ENCODE data around the gene RSRP1. TPM values are rescaled to one million over a fixed set of nuclear protein-coding genes. Genes with fewer than 3 reads are reported as not detected.

Gene RSRP1
- polyA plus RNA-seq, 2 of the 4 experiments (the other 2 are of a cell fraction) = 34.5 to 50.6 TPM

DNA sequence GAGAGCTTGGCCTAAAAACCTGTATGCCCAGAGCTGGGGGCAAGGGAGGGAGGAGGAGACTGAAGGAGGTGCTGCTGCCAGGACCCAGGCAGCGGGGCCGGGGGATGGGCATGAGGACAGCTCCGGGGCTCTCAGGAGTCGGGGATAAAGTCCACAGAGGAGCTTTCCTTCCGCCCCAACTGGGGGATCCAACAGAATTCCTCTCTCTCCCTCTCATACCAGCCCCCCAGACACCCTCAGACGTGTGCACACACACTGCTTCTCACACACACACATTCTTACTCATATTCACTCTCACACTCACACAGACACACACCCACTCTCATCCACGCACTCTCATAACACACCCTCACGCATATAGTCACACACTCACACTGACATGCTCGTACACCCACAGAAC is 54.0 kb downstream of the RSRP1 start:
- DNase-seq (ENCODE audit: low read depth in 1 of 2, low spot score in 1 of 2) = no peak
- Histone ChIP-seq H3K4me1 (no peaks in the 10 kb centered on the region), H3K4me3 (no peak overlapping the region), H3K4me2 (no peak overlapping the region), H3K9me3 (no peaks in the 10 kb centered on the region), H3K27ac (no peak overlapping the region)
- POLR2A ChIA-PET = no interaction called here
- TF ChIP-seq TFCP2L1 (CRISPR knock-in tag; IDR thresholded peaks at IDR 0.05) (no peak), HEYL (CRISPR knock-in tag; IDR thresholded peaks at IDR 0.05) (no peak), MAX (IDR thresholded peaks at IDR 0.05) (no peak), HMGXB4 (CRISPR knock-in tag; IDR thresholded peaks at IDR 0.05; ENCODE audit: borderline replicate concordance) (no peak), HOXB13 (CRISPR knock-in tag; IDR thresholded peaks at IDR 0.05; ENCODE audit: low read depth) (no peak), CBX8 (IDR thresholded peaks at IDR 0.05) (no peak)
- no peak for FAIRE-seq
- CTCF ChIA-PET = interaction anchor here (1.2 to 1.6 kb wide), 2 partner anchors 12 to 92 kb away, joined by 3 to 5 read pairs; no protein-coding TSS in a partner anchor
- ATAC-seq = no peak
- WGBS (ENCODE audit: missing lambda C conversion rate) = 47% methylated on average over 9 of the region's 9 CpGs

Other genes starting within 250 kb of the RSRP1 start
- 29.7 and 38.6 TPM in 2 replicates for gene SYF2, start 15.0 kb downstream of the RSRP1 start, polyA plus RNA-seq (2011; rRNA removed)
- 36.0 to 39.7 TPM (median 38.6 TPM) in 3 replicates for gene SYF2, start 15.0 kb downstream of the RSRP1 start, polyA plus RNA-seq (2017; fragmentation: RNase III; extraction: RNeasy Plus Mini Kit Qiagen cat#74134 plus additional on column Dnase treatment)
- not detected in 2 replicates for gene RHD, start 25.1 kb upstream of the RSRP1 start, polyA plus RNA-seq (2011; rRNA removed)
- not detected in 3 replicates for gene RHD, start 25.1 kb upstream of the RSRP1 start, polyA plus RNA-seq (2017; fragmentation: RNase III; extraction: RNeasy Plus Mini Kit Qiagen cat#74134 plus additional on column Dnase treatment)
- gene TMEM50A, start 90.9 kb upstream of the RSRP1 start, polyA plus RNA-seq (2011; rRNA removed) = 85.4 and 128 TPM in 2 replicates
- 107 to 111 TPM (median 110 TPM) in 3 replicates for gene TMEM50A, start 90.9 kb upstream of the RSRP1 start, polyA plus RNA-seq (2017; fragmentation: RNase III; extraction: RNeasy Plus Mini Kit Qiagen cat#74134 plus additional on column Dnase treatment)
- 0.12 and 0.13 TPM in 2 replicates for gene RHCE, start 173.4 kb upstream of the RSRP1 start, polyA plus RNA-seq (2011; rRNA removed)
- gene RHCE, start 173.4 kb upstream of the RSRP1 start, polyA plus RNA-seq (2017; fragmentation: RNase III; extraction: RNeasy Plus Mini Kit Qiagen cat#74134 plus additional on column Dnase treatment) = not detected in 3 replicates
- gene MACO1, start 183.4 kb upstream of the RSRP1 start, polyA plus RNA-seq (2011; rRNA removed) = 5.8 and 7.5 TPM in 2 replicates
- gene MACO1, start 183.4 kb upstream of the RSRP1 start, polyA plus RNA-seq (2017; fragmentation: RNase III; extraction: RNeasy Plus Mini Kit Qiagen cat#74134 plus additional on column Dnase treatment) = 5.2 to 6.3 TPM (median 6.1 TPM) in 3 replicates